ENCODE measurements around the gene CCSER1.
"Not testable (repeated sequence)": the region's sequence is repeated elsewhere in the genome, so short reads cannot be mapped to it uniquely, and the experiment has no call there.

CCSER1 gene

GRCh38 chr4:91032725-91033445, 905.7 kb downstream of the CCSER1 start:
- DNase-seq: no peak
- in situ Hi-C loops (cut with MboI; ENCODE audit: low pct_unique_long_range_greater_than_20kb, low sequenced_read_pairs): no loop called here

- DNase-seq: no peak
- in situ Hi-C loops (cut with MboI; ENCODE audit: low pct_unique_long_range_greater_than_20kb, low sequenced_read_pairs): no loop called here
Measured at GRCh38 chr4:91035276-91035675, 908.1 kb downstream of the CCSER1 start.

- in situ Hi-C loops (cut with MboI; ENCODE audit: low pct_unique_long_range_greater_than_20kb, low sequenced_read_pairs): no loop called here
- no peak for DNase-seq
Measured at GRCh38 chr4:91037951-91038350, 910.8 kb downstream of the CCSER1 start.

GRCh38 chr4:91057871-91058270, 930.7 kb downstream of the CCSER1 start:
- no peak for DNase-seq
- in situ Hi-C loops (cut with MboI; ENCODE audit: low pct_unique_long_range_greater_than_20kb, low sequenced_read_pairs): no loop called here

- DNase-seq: no peak
- in situ Hi-C loops (cut with MboI; ENCODE audit: low pct_unique_long_range_greater_than_20kb, low sequenced_read_pairs): no loop called here
Measured at GRCh38 chr4:91058345-91058744, 931.2 kb downstream of the CCSER1 start.

GRCh38 chr4:91064157-91064853, 937.1 kb downstream of the CCSER1 start:
- in situ Hi-C loops (cut with MboI; ENCODE audit: low pct_unique_long_range_greater_than_20kb, low sequenced_read_pairs): no loop called here
- peak; percentile 2 for DNase-seq

- in situ Hi-C loops (cut with MboI; ENCODE audit: low pct_unique_long_range_greater_than_20kb, low sequenced_read_pairs): no loop called here
Measured at GRCh38 chr4:91065117-91065516, 937.9 kb downstream of the CCSER1 start.

GRCh38 chr4:91070736-91071135, 943.5 kb downstream of the CCSER1 start:
- no peak for DNase-seq
- in situ Hi-C loops (cut with MboI; ENCODE audit: low pct_unique_long_range_greater_than_20kb, low sequenced_read_pairs): no loop called here

More at GRCh38 chr4:91065117-91065516, 937.9 kb downstream of the CCSER1 start:
- no peak for DNase-seq

GRCh38 chr4:91076147-91076546, 949.0 kb downstream of the CCSER1 start:
- no peak for DNase-seq
- in situ Hi-C loops (cut with MboI; ENCODE audit: low pct_unique_long_range_greater_than_20kb, low sequenced_read_pairs): no loop called here

GRCh38 chr4:91085961-91086360, 958.8 kb downstream of the CCSER1 start:
- in situ Hi-C loops (cut with MboI; ENCODE audit: low pct_unique_long_range_greater_than_20kb, low sequenced_read_pairs): no loop called here
- no peak for DNase-seq

- in situ Hi-C loops (cut with MboI; ENCODE audit: low pct_unique_long_range_greater_than_20kb, low sequenced_read_pairs): no loop called here
- DNase-seq: no peak
Measured at GRCh38 chr4:91087743-91088142, 960.5 kb downstream of the CCSER1 start.

GRCh38 chr4:91089178-91089577, 962.0 kb downstream of the CCSER1 start:
- DNase-seq: no peak
- in situ Hi-C loops (cut with MboI; ENCODE audit: low pct_unique_long_range_greater_than_20kb, low sequenced_read_pairs): no loop called here

GRCh38 chr4:91092398-91092980, 965.3 kb downstream of the CCSER1 start:
- DNase-seq: no peak
- in situ Hi-C loops (cut with MboI; ENCODE audit: low pct_unique_long_range_greater_than_20kb, low sequenced_read_pairs): no loop called here

GRCh38 chr4:91094220-91094619, 967.0 kb downstream of the CCSER1 start:
- DNase-seq; in situ Hi-C loops (cut with MboI; ENCODE audit: low pct_unique_long_range_greater_than_20kb, low sequenced_read_pairs): not testable (repeated sequence)

- in situ Hi-C loops (cut with MboI; ENCODE audit: low pct_unique_long_range_greater_than_20kb, low sequenced_read_pairs): no loop called here
- DNase-seq: no peak
Measured at GRCh38 chr4:91099666-91100065, 972.5 kb downstream of the CCSER1 start.

GRCh38 chr4:91108751-91109150, 981.6 kb downstream of the CCSER1 start:
- DNase-seq: no peak
- in situ Hi-C loops (cut with MboI; ENCODE audit: low pct_unique_long_range_greater_than_20kb, low sequenced_read_pairs): no loop called here

GRCh38 chr4:91111556-91111955, 984.4 kb downstream of the CCSER1 start:
- in situ Hi-C loops (cut with MboI; ENCODE audit: low pct_unique_long_range_greater_than_20kb, low sequenced_read_pairs): no loop called here
- DNase-seq: no peak

GRCh38 chr4:91113130-91113706, 986.0 kb downstream of the CCSER1 start:
- in situ Hi-C loops (cut with MboI; ENCODE audit: low pct_unique_long_range_greater_than_20kb, low sequenced_read_pairs): no loop called here
- DNase-seq: peak; percentile 13

GRCh38 chr4:91114386-91114785, 987.2 kb downstream of the CCSER1 start:
- in situ Hi-C loops (cut with MboI; ENCODE audit: low pct_unique_long_range_greater_than_20kb, low sequenced_read_pairs): no loop called here
- no peak for DNase-seq

GRCh38 chr4:91116861-91117260, 989.7 kb downstream of the CCSER1 start:
- in situ Hi-C loops (cut with MboI; ENCODE audit: low pct_unique_long_range_greater_than_20kb, low sequenced_read_pairs): no loop called here
- peak; percentile 3 for DNase-seq
